ENCODE data around the gene IQSEC1.

GRCh38 chr3:13053420-13053819, 19.8 kb downstream of the IQSEC1 start:
- TF ChIP-seq CTCF (IDR thresholded peaks at IDR 0.05; ENCODE audit: poor library complexity) (no peak), EZH2 (IDR thresholded peaks at IDR 0.05; ENCODE audit: borderline replicate concordance) (no peak), EZH2phosphoT487 (IDR thresholded peaks at IDR 0.05; ENCODE audit: low read depth, severe bottlenecking, unreplicated experiment) (no peak)

Data from hepatocyte (in vitro differentiated cells).